Activated CD4-positive, alpha-beta memory T cell treated with anti-CD3 and anti-CD28 coated beads, Interleukin-2, amount 10 ng/mL, durations not matched to agents 7 days and 5 days (primary cell): ENCODE measurements around the gene RBBP8NL. TPM values are rescaled to one million over a fixed set of nuclear protein-coding genes. Genes with fewer than 3 reads are reported as not detected.

Experiments used
- CTCF ChIA-PET: fragments of 350-600 bp; sonication (Branson Sonifier 250); formaldehyde crosslinking; loops from one replicate; lab custom pipeline; 2021; ENCODE audit warnings: antibody characterized with exemption, inconsistent platforms; lab: Charles Lee
- POLR2A ChIA-PET: fragments of 350-600 bp; sonication (Branson Sonifier 250); formaldehyde crosslinking; loops from one replicate; lab custom pipeline; 2021; ENCODE audit warnings: antibody characterized with exemption; lab: Charles Lee
- DNase-seq: peaks from one replicate; pipeline ENCODE4 v3.0.0-alpha.2; 2020
- H3K27ac Mint-ChIP-seq: one replicate; pipeline ENCODE4 v1.8.0; 2021; ENCODE audit warnings: mild to moderate bottlenecking, mixed read lengths
- H3K27me3 Mint-ChIP-seq: one replicate; pipeline ENCODE4 v1.8.0; 2021; ENCODE audit warnings: mixed read lengths
- H3K36me3 Mint-ChIP-seq: one replicate; pipeline ENCODE4 v1.8.0; 2021; ENCODE audit warnings: low read depth, mixed read lengths
- H3K4me1 Mint-ChIP-seq: one replicate; pipeline ENCODE4 v1.8.0; 2021; ENCODE audit warnings: mixed read lengths
- H3K4me3 Mint-ChIP-seq: one replicate; pipeline ENCODE4 v1.8.0; 2021; ENCODE audit warnings: mild to moderate bottlenecking, mixed read lengths
- H3K9me3 Mint-ChIP-seq: one replicate; pipeline ENCODE4 v1.8.0; 2021; ENCODE audit warnings: mixed read lengths
- total RNA-seq, 2 experiments: library from RNA; stranded (reverse); gene quantifications; one replicate each; pipeline ENCODE4 v1.2.3, GENCODE V29; 2021

The RBBP8NL gene
- total RNA-seq, 2 experiments from 2014 or later = not detected

DNA sequence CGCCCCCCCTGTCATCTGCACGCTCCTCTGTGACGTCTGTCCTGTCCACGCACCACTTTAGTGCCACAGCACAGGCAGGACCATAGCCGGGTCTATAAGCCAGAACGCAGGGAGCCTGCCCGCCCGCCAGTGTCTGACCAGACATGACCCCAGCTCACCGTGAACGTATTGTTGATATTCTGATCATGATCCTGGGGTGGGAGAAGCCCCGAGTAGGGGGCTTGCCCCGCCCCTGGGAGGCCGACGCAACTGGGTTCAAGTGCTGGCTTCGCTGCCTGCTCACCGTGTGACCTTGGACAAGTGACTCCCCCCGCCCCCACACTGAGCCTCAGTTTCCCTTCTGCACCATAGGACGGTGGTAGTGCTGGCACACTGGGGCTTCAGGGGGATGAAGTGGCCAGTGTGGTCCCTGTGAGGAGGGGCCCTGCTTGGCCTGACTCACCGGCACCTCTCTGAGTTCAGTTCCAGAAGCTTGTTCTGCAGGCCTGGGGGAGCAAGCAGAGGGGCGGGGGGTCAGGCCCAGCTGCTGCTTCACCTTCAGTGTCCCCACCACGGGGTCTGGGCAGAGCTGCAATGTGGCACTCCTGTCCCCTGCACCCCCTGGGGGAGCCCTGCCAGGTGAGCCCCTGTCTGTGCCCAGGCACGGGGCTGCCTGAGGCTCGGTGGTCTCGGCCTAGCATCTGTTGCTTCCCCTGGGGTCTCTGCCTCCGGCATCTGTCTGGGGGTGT, 9.2 kb downstream of the RBBP8NL start:
- Mint-ChIP-seq H3K4me3 (no peak overlapping the region), H3K27ac (no peak overlapping the region), H3K27me3 (no peaks in the 10 kb centered on the region), H3K4me1 (no peaks in the 10 kb centered on the region), H3K9me3 (no peaks in the 10 kb centered on the region), H3K36me3 (no peaks in the 10 kb centered on the region)
- CTCF ChIA-PET = no interaction called here
- DNase-seq = no peak
- POLR2A ChIA-PET = no interaction called here

GRCh38 chr20:62416651-62417637, 10.4 kb downstream of the RBBP8NL start:
- ChIA-PET CTCF (no interaction called here), POLR2A (no interaction called here)
- no peak for DNase-seq
- Mint-ChIP-seq H3K27ac (no peak overlapping the region), H3K4me1 (no peaks in the 10 kb centered on the region), H3K27me3 (no peaks in the 10 kb centered on the region), H3K9me3 (no peaks in the 10 kb centered on the region), H3K4me3 (no peak overlapping the region), H3K36me3 (no peaks in the 10 kb centered on the region)

DNA sequence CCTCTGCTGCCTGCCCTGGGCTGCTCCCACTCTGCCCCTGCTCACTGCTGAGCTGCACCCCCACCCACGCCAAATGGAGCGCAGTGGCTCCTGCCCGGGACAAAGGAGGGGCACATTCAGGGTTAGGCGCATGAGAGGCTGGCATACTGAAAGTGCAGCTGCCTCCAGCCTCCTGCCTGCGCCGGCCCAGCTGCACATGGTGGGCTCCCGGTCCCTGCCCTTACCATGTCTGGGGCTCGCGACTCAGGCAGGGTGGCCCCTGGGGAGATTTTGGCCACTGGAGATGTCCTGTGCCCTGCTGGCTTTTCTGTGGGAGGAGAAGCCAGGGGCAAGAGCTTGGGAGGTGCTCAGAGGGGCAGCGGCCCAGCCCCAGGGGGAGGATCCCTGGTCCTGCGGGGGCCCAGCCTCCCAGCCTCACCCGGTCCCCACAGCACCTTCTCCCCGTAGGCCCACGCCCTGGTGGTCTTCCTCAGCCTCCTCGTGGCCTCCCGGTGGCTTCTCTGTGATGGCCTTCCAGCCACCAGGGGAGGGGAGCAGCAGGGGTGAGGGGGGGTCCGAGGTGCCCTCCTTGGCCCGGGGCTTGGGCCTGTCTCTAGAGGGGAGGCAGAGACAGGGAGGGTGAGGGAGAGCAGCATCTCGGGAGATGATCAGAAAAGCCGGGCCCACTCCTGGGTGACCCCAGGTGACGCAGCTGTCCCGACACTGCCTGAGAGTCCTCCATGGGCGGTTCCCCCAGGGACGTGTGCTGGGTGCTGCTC, 11.8 kb downstream of the RBBP8NL start:
- no peaks in the 10 kb centered on the region for H3K9me3 Mint-ChIP-seq
- no peak overlapping the region for H3K27ac Mint-ChIP-seq
- no peaks in the 10 kb centered on the region for H3K4me1 Mint-ChIP-seq
- ChIA-PET POLR2A (no interaction called here), CTCF (no interaction called here)
- H3K36me3 Mint-ChIP-seq = no peaks in the 10 kb centered on the region
- DNase-seq = no peak
- H3K4me3 Mint-ChIP-seq = no peak overlapping the region
- H3K27me3 Mint-ChIP-seq = no peaks in the 10 kb centered on the region

DNA sequence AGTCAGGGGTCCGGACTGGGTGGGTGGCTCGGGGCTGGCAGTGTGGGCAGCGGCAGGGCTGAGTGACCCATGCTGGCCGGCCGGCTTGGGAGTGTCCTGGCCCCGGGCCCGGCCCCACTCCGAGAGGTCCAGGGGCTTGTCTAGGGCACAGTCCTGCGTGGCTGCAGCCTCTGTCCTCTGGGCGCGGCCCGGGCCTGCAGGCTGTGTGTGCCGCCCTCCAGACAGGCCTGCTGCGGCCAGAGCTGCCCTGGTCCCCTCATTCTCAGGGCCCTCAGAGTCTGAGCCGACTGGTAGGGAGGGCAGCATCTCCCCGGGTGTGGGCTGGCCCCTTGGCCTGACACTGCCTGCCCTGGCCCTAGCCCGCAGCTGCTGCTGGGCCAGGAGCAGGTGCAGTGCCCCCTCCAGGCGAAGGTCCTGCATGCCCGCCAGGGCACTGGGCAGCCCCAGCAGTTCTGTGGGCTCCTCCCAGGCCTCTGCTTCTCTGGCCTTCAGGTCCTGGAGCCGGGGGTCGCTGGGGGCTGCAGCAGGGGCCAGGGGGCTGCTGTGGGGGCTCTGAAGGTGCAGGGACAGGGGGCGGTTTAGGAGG, 13.3 kb downstream of the RBBP8NL start:
- Mint-ChIP-seq H3K4me3 (no peak overlapping the region), H3K27ac (no peak overlapping the region), H3K9me3 (no peaks in the 10 kb centered on the region), H3K36me3 (no peaks in the 10 kb centered on the region), H3K4me1 (peaks cover 10% of the 10 kb centered on the region), H3K27me3 (no peaks in the 10 kb centered on the region)
- DNase-seq = no peak
- CTCF ChIA-PET = no interaction called here
- POLR2A ChIA-PET = no interaction called here

DNA sequence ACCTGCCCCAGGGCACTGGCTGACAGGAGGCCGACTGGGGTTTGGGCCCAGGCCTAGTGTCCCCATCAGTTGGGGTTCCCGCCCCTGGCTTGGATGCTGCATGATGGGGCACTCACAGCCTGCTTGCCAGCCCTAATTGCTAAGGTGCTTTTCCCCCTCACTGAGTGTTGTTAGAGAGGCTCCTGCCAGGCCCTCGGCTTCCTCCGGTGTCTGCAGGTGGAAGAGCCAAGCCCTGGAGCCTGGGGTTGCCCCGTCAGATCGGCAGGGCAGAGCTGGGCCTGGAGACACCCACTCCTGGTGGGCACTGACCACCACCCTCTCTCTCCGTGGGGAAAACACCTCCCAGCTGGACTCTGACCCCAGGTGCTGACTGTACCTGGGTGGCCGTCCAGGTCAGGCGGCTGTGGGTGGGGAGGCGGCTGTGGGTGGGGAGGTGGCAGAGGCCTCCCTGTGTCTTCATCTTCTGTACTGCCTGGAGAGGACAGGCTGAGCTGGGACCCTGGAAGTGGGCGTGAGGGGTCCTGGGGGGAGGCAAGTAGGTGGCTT, 14.2 kb downstream of the RBBP8NL start:
- H3K27ac Mint-ChIP-seq = no peak overlapping the region
- DNase-seq = no peak
- peaks cover 10% of the 10 kb centered on the region for H3K4me1 Mint-ChIP-seq
- ChIA-PET CTCF (no interaction called here), POLR2A (no interaction called here)
- H3K27me3 Mint-ChIP-seq = no peaks in the 10 kb centered on the region
- H3K9me3 Mint-ChIP-seq = no peaks in the 10 kb centered on the region
- H3K36me3 Mint-ChIP-seq = no peaks in the 10 kb centered on the region
- no peak overlapping the region for H3K4me3 Mint-ChIP-seq

DNA sequence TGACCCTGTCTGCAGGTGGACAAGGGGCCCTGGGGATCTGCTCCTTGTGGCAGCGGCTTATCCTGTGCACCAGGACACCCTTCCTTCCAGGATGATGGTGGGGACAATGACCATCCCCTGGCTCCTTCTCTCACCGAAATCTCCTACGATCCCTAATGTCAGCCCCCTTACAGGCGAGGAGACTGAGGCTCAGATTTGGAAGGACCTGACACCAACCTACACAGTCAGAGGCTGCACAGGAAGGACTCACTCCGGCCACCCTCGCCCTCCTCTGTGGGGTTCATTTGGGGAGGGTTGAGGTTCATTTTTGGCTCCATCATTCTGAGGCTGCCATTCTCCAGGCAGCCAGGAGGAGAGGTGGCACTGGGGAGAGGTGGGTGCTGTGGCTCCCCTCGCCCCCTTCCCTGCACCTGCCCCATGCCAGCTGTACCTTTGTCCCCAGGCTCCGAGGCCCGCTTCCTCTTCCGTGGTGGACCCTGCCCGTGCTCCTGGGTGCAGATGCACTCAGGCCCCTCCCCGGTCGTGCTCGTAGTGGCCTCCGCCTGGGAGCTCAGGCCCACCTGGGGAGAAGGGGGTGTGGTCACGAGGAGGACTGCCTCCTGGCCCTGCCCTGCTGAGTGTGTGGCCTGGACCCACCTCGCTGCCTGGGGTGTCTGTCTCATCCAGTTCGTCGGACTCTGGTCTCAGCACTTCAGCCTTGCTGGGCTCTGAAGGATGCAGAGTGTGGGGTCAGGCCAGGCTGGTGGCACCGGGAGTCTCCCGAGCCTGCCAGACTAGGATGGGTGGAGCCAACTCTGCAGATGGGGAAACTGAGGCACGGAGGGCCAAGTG, 14.9 kb downstream of the RBBP8NL start:
- POLR2A ChIA-PET = no interaction called here
- CTCF ChIA-PET = no interaction called here
- no peaks in the 10 kb centered on the region for H3K27me3 Mint-ChIP-seq
- H3K36me3 Mint-ChIP-seq = no peaks in the 10 kb centered on the region
- H3K4me1 Mint-ChIP-seq = peaks cover 15% of the 10 kb centered on the region
- no peak for DNase-seq
- no peak overlapping the region for H3K27ac Mint-ChIP-seq
- no peaks in the 10 kb centered on the region for H3K9me3 Mint-ChIP-seq
- H3K4me3 Mint-ChIP-seq = no peak overlapping the region

DNA sequence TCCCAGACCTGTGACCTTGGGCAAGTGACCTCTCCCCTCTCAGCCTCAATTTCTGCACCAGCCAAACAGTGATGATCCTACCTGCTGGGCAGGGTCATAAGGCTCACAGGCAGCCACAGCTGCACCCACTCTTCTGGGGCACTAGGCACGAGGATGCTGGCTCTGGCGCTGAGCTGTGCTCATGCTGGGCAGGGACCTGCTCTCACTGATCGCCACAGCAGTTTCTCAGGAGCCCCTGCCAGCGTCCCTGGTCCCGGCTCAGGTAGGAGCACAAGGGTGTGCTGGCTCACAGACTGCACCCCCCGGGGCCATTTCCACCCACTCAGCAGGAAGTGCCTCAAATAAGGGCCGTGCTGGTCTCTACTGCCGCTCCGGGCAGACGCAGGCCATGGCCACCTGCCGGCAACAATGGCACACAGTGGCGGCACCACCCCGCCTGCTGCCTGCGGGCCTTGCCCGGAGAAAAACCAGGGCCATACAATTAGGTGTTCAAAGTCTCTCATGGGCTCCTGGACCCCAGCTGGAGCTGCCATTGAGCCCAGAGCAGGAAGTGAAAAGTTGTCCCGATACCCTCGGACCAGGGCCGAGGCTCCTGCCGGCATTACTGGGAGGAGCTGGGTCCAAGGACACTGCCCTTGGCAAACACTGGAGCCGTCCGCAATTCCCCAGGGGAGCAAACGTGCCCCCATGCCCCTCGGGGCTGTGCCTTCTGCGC, 15.7 kb downstream of the RBBP8NL start:
- no peaks in the 10 kb centered on the region for H3K9me3 Mint-ChIP-seq
- peaks cover 17% of the 10 kb centered on the region for H3K4me1 Mint-ChIP-seq
- H3K36me3 Mint-ChIP-seq = no peaks in the 10 kb centered on the region
- H3K27ac Mint-ChIP-seq = no peak overlapping the region
- no peaks in the 10 kb centered on the region for H3K27me3 Mint-ChIP-seq
- H3K4me3 Mint-ChIP-seq = no peak overlapping the region
- DNase-seq = no peak
- ChIA-PET POLR2A (no interaction called here), CTCF (interaction anchor here (1.6 to 2.5 kb wide), 2 partner anchors 29 to 381 kb away, joined by 3 to 9 read pairs; no protein-coding TSS in a partner anchor)

GRCh38 chr20:62410746-62411478, 16.4 kb downstream of the RBBP8NL start:
- H3K27ac Mint-ChIP-seq = no peak overlapping the region
- no peaks in the 10 kb centered on the region for H3K36me3 Mint-ChIP-seq
- DNase-seq = no peak
- no peak overlapping the region for H3K4me3 Mint-ChIP-seq
- peaks cover 21% of the 10 kb centered on the region for H3K4me1 Mint-ChIP-seq
- H3K27me3 Mint-ChIP-seq = no peaks in the 10 kb centered on the region
- POLR2A ChIA-PET = no interaction called here
- CTCF ChIA-PET = interaction anchor here (1.6 to 2.5 kb wide), 4 partner anchors 11 to 381 kb away, joined by 3 to 11 read pairs (median 7); no protein-coding TSS in a partner anchor
- no peaks in the 10 kb centered on the region for H3K9me3 Mint-ChIP-seq

DNA sequence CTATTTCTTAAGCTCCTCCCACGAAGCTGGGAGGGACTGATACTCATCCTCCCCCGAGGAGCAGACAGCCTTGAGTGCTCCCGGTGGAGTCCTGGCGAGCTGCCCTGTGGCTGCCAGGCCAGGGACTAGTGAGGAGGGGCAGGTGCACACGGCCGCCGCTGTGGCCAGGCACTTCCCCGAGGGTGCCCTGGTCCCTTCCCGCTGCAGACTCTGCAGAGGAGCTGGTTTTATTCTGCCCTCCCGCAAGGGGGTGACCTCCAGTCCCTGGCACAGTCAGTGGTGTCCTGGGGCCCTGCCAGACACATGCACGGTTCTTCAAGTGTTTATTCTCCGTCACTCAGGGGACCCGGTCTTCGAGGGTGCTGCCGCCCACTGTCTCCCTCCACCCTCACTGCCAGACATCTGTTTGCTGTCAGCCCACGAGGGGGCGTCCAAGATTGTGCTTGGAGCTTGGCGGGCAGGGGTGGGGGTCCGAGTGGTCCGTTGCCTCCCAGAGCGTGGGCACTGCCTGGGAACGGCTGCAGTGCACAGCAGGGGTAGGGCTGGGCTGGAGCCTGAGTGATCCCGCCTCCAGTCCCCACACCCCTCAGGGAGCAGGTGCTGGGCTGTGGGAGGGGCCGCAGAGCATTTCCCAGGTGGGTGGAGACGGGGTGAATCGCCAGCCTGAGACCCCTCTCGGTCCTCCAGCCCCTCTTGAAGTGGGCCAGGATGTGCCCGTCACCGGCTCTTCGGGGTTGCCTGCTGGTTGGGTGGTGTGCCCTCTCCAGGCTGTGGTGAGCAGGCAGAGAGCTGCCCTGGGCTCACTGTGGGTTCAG, 17.2 kb downstream of the RBBP8NL start:
- ChIA-PET CTCF (interaction anchor here (0.7 to 2.5 kb wide), 7 partner anchors 10 to 398 kb away, joined by 3 to 11 read pairs (median 5); partner anchors contain the start of gene RPS21), POLR2A (no interaction called here)

More for the DNA sequence above, 17.2 kb downstream of the RBBP8NL start:
- H3K36me3 Mint-ChIP-seq = no peaks in the 10 kb centered on the region
- peak; percentile 40 for DNase-seq
- no peak overlapping the region for H3K4me3 Mint-ChIP-seq
- no peaks in the 10 kb centered on the region for H3K9me3 Mint-ChIP-seq
- H3K27ac Mint-ChIP-seq = no peak overlapping the region
- H3K27me3 Mint-ChIP-seq = no peaks in the 10 kb centered on the region
- H3K4me1 Mint-ChIP-seq = peaks cover 29% of the 10 kb centered on the region
